ENCODE data around the gene FGD4.

Gene FGD4

GRCh38 chr12:32454075-32454474, 54.7 kb downstream of the FGD4 start:
- in situ Hi-C loops (cut with MboI; ENCODE audit: low sequenced_read_pairs) = loop anchor here (5.0 kb wide), 1 partner anchor 203 kb away; no protein-coding TSS in a partner anchor

GRCh38 chr12:32454866-32455265, 55.5 kb downstream of the FGD4 start:
- in situ Hi-C loops (cut with MboI; ENCODE audit: low sequenced_read_pairs) = loop anchor here (5.0 kb wide), 1 partner anchor 202 kb away; no protein-coding TSS in a partner anchor

GRCh38 chr12:32455607-32456071, 56.3 kb downstream of the FGD4 start:
- in situ Hi-C loops (cut with MboI; ENCODE audit: low sequenced_read_pairs) = no loop called here

GRCh38 chr12:32457251-32458025, 58.1 kb downstream of the FGD4 start:
- in situ Hi-C loops (cut with MboI; ENCODE audit: low sequenced_read_pairs) = no loop called here

- in situ Hi-C loops (cut with MboI; ENCODE audit: low sequenced_read_pairs) = no loop called here
These were observed 61.3 kb downstream of the FGD4 start for GRCh38 chr12:32460638-32461037.

- in situ Hi-C loops (cut with MboI; ENCODE audit: low sequenced_read_pairs) = no loop called here
These were observed 63.5 kb downstream of the FGD4 start for GRCh38 chr12:32462908-32463307.

- in situ Hi-C loops (cut with MboI; ENCODE audit: low sequenced_read_pairs) = no loop called here
These were observed 66.8 kb downstream of the FGD4 start for GRCh38 chr12:32466187-32466586.

- in situ Hi-C loops (cut with MboI; ENCODE audit: low sequenced_read_pairs) = no loop called here
These were observed 67.8 kb downstream of the FGD4 start for GRCh38 chr12:32466986-32467711.

- in situ Hi-C loops (cut with MboI; ENCODE audit: low sequenced_read_pairs) = no loop called here
These were observed 68.9 kb downstream of the FGD4 start for GRCh38 chr12:32467959-32468863.

- in situ Hi-C loops (cut with MboI; ENCODE audit: low sequenced_read_pairs) = no loop called here
These were observed 71.6 kb downstream of the FGD4 start for GRCh38 chr12:32470936-32471470.

- in situ Hi-C loops (cut with MboI; ENCODE audit: low sequenced_read_pairs) = no loop called here
These were observed 72.2 kb downstream of the FGD4 start for GRCh38 chr12:32471591-32472001.

- in situ Hi-C loops (cut with MboI; ENCODE audit: low sequenced_read_pairs) = no loop called here
These were observed 76.4 kb downstream of the FGD4 start for GRCh38 chr12:32475724-32476123.

GRCh38 chr12:32476446-32476845, 77.1 kb downstream of the FGD4 start:
- in situ Hi-C loops (cut with MboI; ENCODE audit: low sequenced_read_pairs) = no loop called here

GRCh38 chr12:32477714-32478113, 78.4 kb downstream of the FGD4 start:
- in situ Hi-C loops (cut with MboI; ENCODE audit: low sequenced_read_pairs) = no loop called here

- in situ Hi-C loops (cut with MboI; ENCODE audit: low sequenced_read_pairs) = no loop called here
These were observed 78.8 kb downstream of the FGD4 start for GRCh38 chr12:32478166-32478565.

GRCh38 chr12:32478858-32479725, 79.7 kb downstream of the FGD4 start:
- in situ Hi-C loops (cut with MboI; ENCODE audit: low sequenced_read_pairs) = no loop called here

GRCh38 chr12:32482226-32482625, 82.9 kb downstream of the FGD4 start:
- in situ Hi-C loops (cut with MboI; ENCODE audit: low sequenced_read_pairs) = no loop called here

- in situ Hi-C loops (cut with MboI; ENCODE audit: low sequenced_read_pairs) = no loop called here
These were observed 84.1 kb downstream of the FGD4 start for GRCh38 chr12:32483499-32483898.

GRCh38 chr12:32483993-32484392, 84.6 kb downstream of the FGD4 start:
- in situ Hi-C loops (cut with MboI; ENCODE audit: low sequenced_read_pairs) = no loop called here

- in situ Hi-C loops (cut with MboI; ENCODE audit: low sequenced_read_pairs) = no loop called here
These were observed 86.8 kb downstream of the FGD4 start for GRCh38 chr12:32486158-32486557.

Data from HL-60/S4 (cell line).